ENCODE measurements around the gene SLC4A4.

DNA sequence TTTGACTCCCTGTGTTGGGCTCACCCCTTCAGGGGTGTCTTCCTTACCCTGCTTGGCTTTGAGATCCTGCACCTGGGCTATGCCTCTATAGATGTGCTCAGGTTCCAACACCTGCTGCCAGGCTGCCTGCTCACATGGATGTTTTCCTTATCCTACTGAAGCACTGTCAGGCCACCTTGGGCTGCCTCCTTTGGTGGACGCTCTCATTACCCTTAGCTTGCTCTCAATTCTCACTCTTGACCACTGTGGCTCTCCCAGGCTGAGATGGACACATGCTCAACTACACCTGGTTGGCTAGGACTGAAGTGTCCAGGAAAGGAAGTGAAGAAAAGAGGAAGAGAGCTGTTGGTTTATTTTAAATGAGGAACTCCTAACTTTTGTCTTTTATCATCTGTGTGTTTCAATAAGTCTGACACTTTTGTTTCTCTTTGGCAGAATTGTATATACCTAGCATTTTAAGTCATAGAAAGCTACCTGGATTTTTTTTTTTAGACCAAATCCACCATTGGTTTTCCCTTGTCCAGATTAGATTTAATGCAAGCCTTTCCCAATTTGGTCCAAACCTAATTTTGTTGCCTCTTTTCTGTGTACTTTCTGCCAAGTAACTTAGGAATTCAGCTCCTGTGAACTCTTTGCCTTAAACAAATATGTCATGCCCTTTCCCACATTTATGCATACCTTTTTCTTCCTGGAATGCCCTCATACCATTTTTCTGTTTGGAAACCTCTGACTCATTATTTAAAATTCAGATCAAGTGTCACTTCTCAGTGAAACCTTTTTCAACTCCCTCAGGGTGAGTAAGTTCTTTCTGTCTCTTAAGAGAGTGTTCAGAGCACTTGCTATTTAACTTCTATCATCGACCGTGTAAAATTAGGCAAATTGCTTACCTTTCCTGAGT is 269.2 kb downstream of the SLC4A4 start:
- no peak for TF ChIP-seq RFXAP (CRISPR knock-in tag; IDR thresholded peaks at IDR 0.05; ENCODE audit: borderline replicate concordance)
- TF ChIP-seq, protein P1, sequence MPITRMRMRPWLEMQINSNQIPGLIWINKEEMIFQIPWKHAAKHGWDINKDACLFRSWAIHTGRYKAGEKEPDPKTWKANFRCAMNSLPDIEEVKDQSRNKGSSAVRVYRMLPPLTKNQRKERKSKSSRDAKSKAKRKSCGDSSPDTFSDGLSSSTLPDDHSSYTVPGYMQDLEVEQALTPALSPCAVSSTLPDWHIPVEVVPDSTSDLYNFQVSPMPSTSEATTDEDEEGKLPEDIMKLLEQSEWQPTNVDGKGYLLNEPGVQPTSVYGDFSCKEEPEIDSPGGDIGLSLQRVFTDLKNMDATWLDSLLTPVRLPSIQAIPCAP (CRISPR knock-in tag; IDR thresholded peaks at IDR 0.05; ENCODE audit: low read depth): no peak
- TF ChIP-seq, protein P2, sequence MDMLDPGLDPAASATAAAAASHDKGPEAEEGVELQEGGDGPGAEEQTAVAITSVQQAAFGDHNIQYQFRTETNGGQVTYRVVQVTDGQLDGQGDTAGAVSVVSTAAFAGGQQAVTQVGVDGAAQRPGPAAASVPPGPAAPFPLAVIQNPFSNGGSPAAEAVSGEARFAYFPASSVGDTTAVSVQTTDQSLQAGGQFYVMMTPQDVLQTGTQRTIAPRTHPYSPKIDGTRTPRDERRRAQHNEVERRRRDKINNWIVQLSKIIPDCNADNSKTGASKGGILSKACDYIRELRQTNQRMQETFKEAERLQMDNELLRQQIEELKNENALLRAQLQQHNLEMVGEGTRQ (IDR thresholded peaks at IDR 0.05; ENCODE audit: low read depth, low read length): no peak
- TF ChIP-seq, protein P2 (CRISPR knock-in tag; IDR thresholded peaks at IDR 0.05; ENCODE audit: borderline replicate concordance): no peak

Data from HepG2 (cell line).